NCI-H1105 (cell line): ENCODE results near the gene CLEC2B.

ENCODE experiments used
- DNase-seq: peaks from one replicate; lab custom pipeline; 2025; lab: John Stamatoyannopoulos, UW

Gene CLEC2B

GRCh38 chr12:9808504-9808903 lies 60.6 kb downstream of the CLEC2B start:
- no peak for DNase-seq

- DNase-seq: no peak
These were observed 62.4 kb downstream of the CLEC2B start for GRCh38 chr12:9806714-9807113.

- no peak for DNase-seq
These were observed 63.3 kb downstream of the CLEC2B start for GRCh38 chr12:9805883-9806282.
